SK-N-SH (cell line): ENCODE results near the gene FUT9. TPM values are rescaled to one million over a fixed set of nuclear protein-coding genes. Genes with fewer than 3 reads are reported as not detected.

Experiments
- CTCF ChIA-PET: fragments of 300-600, 350-600 bp; formaldehyde crosslinking; extraction: SDS; loops from one replicate; lab custom pipeline; 2021; lab: Yijun Ruan, JAX
- POLR2A ChIA-PET: fragments of 350-600 bp; sonication (Branson Sonifier 250); formaldehyde crosslinking; extraction: SDS; loops from one replicate; lab custom pipeline; 2020; ENCODE audit warnings: antibody characterized with exemption, inconsistent platforms; lab: Yijun Ruan, JAX
- DNase-seq: peaks from one replicate; pipeline ENCODE4 v3.0.0; 2012
- H2AFZ ChIP-seq: fragments of 200-600 bp; sonication (generic); 2 replicates; pipeline ENCODE4 v1.8.1; 2016; ENCODE audit warnings: antibody characterized with exemption, mild to moderate bottlenecking, low read depth
- H3F3A ChIP-seq: fragments of 200-600 bp; sonication (generic); replicated peaks from 2 replicates; pipeline ENCODE3; 2016; ENCODE audit warnings: antibody characterized with exemption, mild to moderate bottlenecking; ENCODE audit not compliant: insufficient read depth
- H3K27ac ChIP-seq, 2 experiments: fragments of 200-500 bp in 1 of 2; fragments of 200-600 bp in 1 of 2; sonication (Bioruptor generic) in 1 of 2; sonication (generic), shearing (Covaris generic) in 1 of 2; 2 replicates each; pipeline versions ENCODE4 v1.5.1 to v1.6.1; 2014 to 2016; ENCODE audit warnings: low read depth in 2 of 2, inconsistent platforms in 1 of 2, low read length in 1 of 2, mild to moderate bottlenecking in 1 of 2, mixed read lengths in 1 of 2
- H3K27me3 ChIP-seq: fragments of 200-600 bp; sonication (generic), shearing (Covaris generic); 2 replicates; pipeline ENCODE4 v1.6.1; 2016; ENCODE audit warnings: mixed run types; ENCODE audit not compliant: insufficient read depth
- H3K36me3 ChIP-seq, 2 experiments: fragments of 200-500 bp in 1 of 2; fragments of 200-600 bp in 1 of 2; sonication (Bioruptor generic) in 1 of 2; sonication (generic) in 1 of 2; replicated peaks in 1 of 2; 2 replicates each; pipeline versions ENCODE3 to v1.5.1; 2014 to 2016; ENCODE audit warnings: low read length in 1 of 2, mild to moderate bottlenecking in 1 of 2; ENCODE audit not compliant: insufficient read depth in 2 of 2, control insufficient read depth in 1 of 2
- H3K4me1 ChIP-seq, 2 experiments: fragments of 200-500 bp in 1 of 2; fragments of 200-600 bp in 1 of 2; sonication (Bioruptor generic) in 1 of 2; sonication (generic), shearing (Covaris generic) in 1 of 2; 2 replicates each; pipeline versions ENCODE4 v1.5.1 to v1.6.1; 2014 to 2016; ENCODE audit warnings: low read depth in 1 of 2, low read length in 1 of 2, mixed run types in 1 of 2; ENCODE audit not compliant: insufficient read depth in 2 of 2, control insufficient read depth in 1 of 2
- H3K4me2 ChIP-seq: fragments of 200-600 bp; sonication (generic), shearing (Covaris generic); 2 replicates; pipeline ENCODE4 v1.6.1; 2017; ENCODE audit warnings: mixed run types
- H3K4me3 ChIP-seq, 2 experiments: fragments of 200-500 bp in 1 of 2; fragments of 200-600 bp in 1 of 2; sonication (Bioruptor generic) in 1 of 2; sonication (generic), shearing (Covaris generic) in 1 of 2; 2 replicates each; pipeline versions ENCODE4 v1.5.1 to v1.8.1; 2014 to 2016; ENCODE audit warnings: low read depth in 2 of 2, inconsistent platforms in 1 of 2, low read length in 1 of 2, mild to moderate bottlenecking in 1 of 2, mixed read lengths in 1 of 2, moderate library complexity in 1 of 2
- H3K79me2 ChIP-seq: fragments of 200-600 bp; sonication (generic); 2 replicates; pipeline ENCODE4 v1.8.1; 2017; ENCODE audit warnings: mild to moderate bottlenecking; ENCODE audit not compliant: insufficient read depth
- H3K9ac ChIP-seq: fragments of 200-600 bp; sonication (generic); 2 replicates; pipeline ENCODE4 v1.6.1; 2017; ENCODE audit warnings: mixed run types
- H3K9me2 ChIP-seq: fragments of 200-600 bp; sonication (generic); 2 replicates; pipeline ENCODE4 v1.6.1; 2017; ENCODE audit warnings: mixed run types
- H3K9me3 ChIP-seq: fragments of 200-600 bp; sonication (generic); 2 replicates; pipeline ENCODE4 v1.6.1; 2017; ENCODE audit warnings: mixed run types, mild to moderate bottlenecking, moderate library complexity
- H4K20me1 ChIP-seq: fragments of 200-600 bp; sonication (generic); 2 replicates; pipeline ENCODE4 v1.6.1; 2017; ENCODE audit warnings: mild to moderate bottlenecking, mixed run types; ENCODE audit not compliant: insufficient read depth
- EZH2phosphoT487 ChIP-seq: fragments of 200-600 bp; sonication (generic); IDR thresholded peaks from 2 replicates; pipeline ENCODE4 v1.6.1; 2017; ENCODE audit warnings: low read depth, mixed run types, mild to moderate bottlenecking, antibody characterized with exemption, moderate library complexity, borderline replicate concordance
- FOXM1 ChIP-seq: IDR thresholded peaks from 2 replicates; pipeline ENCODE4 v1.4.0; 2012; ENCODE audit warnings: low read depth, mild to moderate bottlenecking
- GATA2 ChIP-seq: sonication (generic); formaldehyde crosslinking; IDR thresholded peaks from 2 replicates; pipeline ENCODE4 v1.5.0; 2020; ENCODE audit warnings: mild to moderate bottlenecking, missing genetic modification reagents
- JUND ChIP-seq: IDR thresholded peaks from 2 replicates; pipeline ENCODE4 v1.4.0; 2012
- MAX ChIP-seq: IDR thresholded peaks from 2 replicates; pipeline ENCODE4 v1.4.0; 2012; ENCODE audit warnings: low read depth
- MEF2A ChIP-seq: IDR thresholded peaks from 2 replicates; pipeline ENCODE4 v1.4.0; 2012; ENCODE audit warnings: low read depth, borderline replicate concordance
- NRF1 ChIP-seq: IDR thresholded peaks from 2 replicates; pipeline ENCODE4 v1.6.1; 2012; ENCODE audit warnings: low read depth, mild to moderate bottlenecking, low read length
- POLR2AphosphoS5 ChIP-seq: IDR thresholded peaks from 2 replicates; pipeline ENCODE4 v1.6.1; 2012; ENCODE audit warnings: low read depth, low read length
- RAD21 ChIP-seq: IDR thresholded peaks from 2 replicates; pipeline ENCODE4 v1.6.1; 2012; ENCODE audit warnings: mild to moderate bottlenecking, low read length
- RCOR1 ChIP-seq: fragments of 150-350 bp; IDR thresholded peaks from 2 replicates; pipeline ENCODE4 v1.6.1; 2017; ENCODE audit warnings: antibody characterized with exemption, low read length
- REST ChIP-seq: IDR thresholded peaks from 2 replicates; pipeline ENCODE4 v1.6.1; 2012; ENCODE audit warnings: mild to moderate bottlenecking, low read depth, low read length, moderate library complexity
- RXRA ChIP-seq: IDR thresholded peaks from 2 replicates; pipeline ENCODE4 v1.4.0; 2012; ENCODE audit warnings: low read depth, mild to moderate bottlenecking, borderline replicate concordance
- SMC3 ChIP-seq: IDR thresholded peaks from 2 replicates; pipeline ENCODE4 v1.6.1; 2012; ENCODE audit warnings: low read depth, low read length, improper control_type of control experiment
- TAF1 ChIP-seq: IDR thresholded peaks from 2 replicates; pipeline ENCODE4 v1.6.1; 2012; ENCODE audit warnings: low read depth, mild to moderate bottlenecking, low read length, moderate library complexity, borderline replicate concordance
- USF2 ChIP-seq: fragments of 150-350 bp; IDR thresholded peaks from 2 replicates; pipeline ENCODE4 v1.6.1; 2017; ENCODE audit warnings: antibody characterized with exemption, low read length, low read depth, borderline replicate concordance
- YY1 ChIP-seq: IDR thresholded peaks from 2 replicates; pipeline ENCODE4 v1.4.0; 2012; ENCODE audit warnings: low read depth, mild to moderate bottlenecking
- WGBS: methylation state at CpG from one replicate; pipeline ENCODE4 v1.1.6; 2017; ENCODE audit warnings: low lambda C conversion rate; 5-methylcytosine and 5-hydroxymethylcytosine counted together
- polyA plus RNA-seq, 3 experiments: library from polyadenylated mRNA; depleted of rRNA; stranded (reverse); fragments of >200 nt; gene quantifications; 2 replicates each; pipeline ENCODE4 v1.2.3, GENCODE V29; 2012

The FUT9 gene
- polyA plus RNA-seq, 1 of the 3 experiments (the other 2 are of a cell fraction): under 0.01 TPM

GRCh38 chr6:96073555-96073954 lies 57.8 kb downstream of the FUT9 start:
- H3F3A ChIP-seq: no peaks in the 10 kb centered on the region
- CTCF ChIA-PET: interaction anchor here (1.0 kb wide), 1 partner anchor 52 kb away, joined by 3 read pairs; no protein-coding TSS in a partner anchor
- no peaks in the 10 kb centered on the region for H4K20me1 ChIP-seq
- H3K4me3 ChIP-seq: no peak overlapping the region
- no peak overlapping the region for H3K4me2 ChIP-seq
- no peak overlapping the region for H2AFZ ChIP-seq
- H3K79me2 ChIP-seq: no peaks in the 10 kb centered on the region
- H3K4me1 ChIP-seq: no peaks in the 10 kb centered on the region
- H3K36me3 ChIP-seq: no peaks in the 10 kb centered on the region
- WGBS: 78% methylated on average over 3 of the region's 3 CpGs
- POLR2A ChIA-PET: no interaction called here
- TF ChIP-seq RCOR1 (no peak), RXRA (no peak), JUND (no peak), TAF1 (no peak), USF2 (no peak)
- TF ChIP-seq, all 33 proteins: peak for 0
- Histone ChIP-seq H3K27me3 (no peaks in the 10 kb centered on the region), H3K9me2 (no peaks in the 10 kb centered on the region), H3K9me3 (no peaks in the 10 kb centered on the region), H3K9ac (no peak overlapping the region), H3K27ac (no peak overlapping the region)
- DNase-seq: no peak

- Histone ChIP-seq H3K9me3 (no peaks in the 10 kb centered on the region), H3K4me3 (no peak overlapping the region), H3K36me3 (no peaks in the 10 kb centered on the region), H3K79me2 (no peaks in the 10 kb centered on the region), H3K9me2 (no peaks in the 10 kb centered on the region), H4K20me1 (no peaks in the 10 kb centered on the region), H3K27me3 (no peaks in the 10 kb centered on the region), H3K27ac (no peak overlapping the region), H3K9ac (no peak overlapping the region)
- CTCF ChIA-PET: interaction anchor here (1.0 kb wide), 1 partner anchor 52 kb away, joined by 3 read pairs; no protein-coding TSS in a partner anchor
- TF ChIP-seq RCOR1: no peak
- no peak for TF ChIP-seq YY1
- no peak for TF ChIP-seq MEF2A
- TF ChIP-seq NRF1: no peak
- no peak for TF ChIP-seq EZH2phosphoT487
- no peak for TF ChIP-seq GATA2 (CRISPR knock-in tag)
- TF ChIP-seq FOXM1: no peak
- no peak for TF ChIP-seq RAD21
- no peak for TF ChIP-seq POLR2AphosphoS5
- no peak for TF ChIP-seq USF2
- TF ChIP-seq MAX: no peak
- no peak for TF ChIP-seq REST
- TF ChIP-seq JUND: no peak
- no peak for TF ChIP-seq SMC3
- TF ChIP-seq, all 33 proteins: peak for 0
- no peak overlapping the region for H3K4me2 ChIP-seq
- POLR2A ChIA-PET: no interaction called here
- WGBS: 16% methylated on average over 3 of the region's 3 CpGs
- H3F3A ChIP-seq: no peaks in the 10 kb centered on the region
- DNase-seq: no peak
- no peaks in the 10 kb centered on the region for H3K4me1 ChIP-seq
- no peak overlapping the region for H2AFZ ChIP-seq
Measured at GRCh38 chr6:96074006-96074405, 58.2 kb downstream of the FUT9 start.
